ENCODE results near the gene CATSPERE.

Gene CATSPERE

DNA sequence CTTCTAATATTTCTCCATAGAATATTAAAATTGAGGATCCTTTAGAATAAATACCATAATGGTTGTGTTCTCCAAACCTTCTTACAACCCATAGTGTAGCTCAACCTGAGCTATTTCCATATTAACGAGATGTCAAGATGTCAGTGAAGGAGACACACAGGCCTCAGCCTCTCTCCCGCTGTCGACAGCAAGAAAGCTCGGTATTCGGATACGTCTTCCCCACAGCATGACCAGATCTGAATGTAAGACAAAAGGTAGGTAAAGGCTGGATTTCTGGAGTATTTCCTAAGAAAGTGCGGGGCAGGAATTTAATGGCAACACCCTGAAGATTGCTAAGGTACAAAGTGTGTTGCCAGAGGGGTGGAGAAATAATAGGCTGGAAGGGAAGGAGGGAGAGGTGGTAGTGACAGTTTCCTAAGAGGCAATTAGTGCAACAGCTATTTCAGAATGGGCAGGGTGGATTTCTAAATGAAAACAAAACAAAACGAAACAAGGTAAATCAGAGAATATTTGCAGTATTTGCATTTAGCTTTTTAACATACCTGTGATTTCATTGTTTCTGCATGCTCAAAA, 11.1 kb upstream of the CATSPERE start:
- TF ChIP-seq, protein P1, sequence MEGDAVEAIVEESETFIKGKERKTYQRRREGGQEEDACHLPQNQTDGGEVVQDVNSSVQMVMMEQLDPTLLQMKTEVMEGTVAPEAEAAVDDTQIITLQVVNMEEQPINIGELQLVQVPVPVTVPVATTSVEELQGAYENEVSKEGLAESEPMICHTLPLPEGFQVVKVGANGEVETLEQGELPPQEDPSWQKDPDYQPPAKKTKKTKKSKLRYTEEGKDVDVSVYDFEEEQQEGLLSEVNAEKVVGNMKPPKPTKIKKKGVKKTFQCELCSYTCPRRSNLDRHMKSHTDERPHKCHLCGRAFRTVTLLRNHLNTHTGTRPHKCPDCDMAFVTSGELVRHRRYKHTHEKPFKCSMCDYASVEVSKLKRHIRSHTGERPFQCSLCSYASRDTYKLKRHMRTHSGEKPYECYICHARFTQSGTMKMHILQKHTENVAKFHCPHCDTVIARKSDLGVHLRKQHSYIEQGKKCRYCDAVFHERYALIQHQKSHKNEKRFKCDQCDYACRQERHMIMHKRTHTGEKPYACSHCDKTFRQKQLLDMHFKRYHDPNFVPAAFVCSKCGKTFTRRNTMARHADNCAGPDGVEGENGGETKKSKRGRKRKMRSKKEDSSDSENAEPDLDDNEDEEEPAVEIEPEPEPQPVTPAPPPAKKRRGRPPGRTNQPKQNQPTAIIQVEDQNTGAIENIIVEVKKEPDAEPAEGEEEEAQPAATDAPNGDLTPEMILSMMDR (IDR thresholded peaks at IDR 0.05; ENCODE audit: low read depth, low read length) = no peak
- H3K4me3 ChIP-seq (ENCODE audit: low read depth, low read length) = peak overlapping the region; percentile 95

DNA sequence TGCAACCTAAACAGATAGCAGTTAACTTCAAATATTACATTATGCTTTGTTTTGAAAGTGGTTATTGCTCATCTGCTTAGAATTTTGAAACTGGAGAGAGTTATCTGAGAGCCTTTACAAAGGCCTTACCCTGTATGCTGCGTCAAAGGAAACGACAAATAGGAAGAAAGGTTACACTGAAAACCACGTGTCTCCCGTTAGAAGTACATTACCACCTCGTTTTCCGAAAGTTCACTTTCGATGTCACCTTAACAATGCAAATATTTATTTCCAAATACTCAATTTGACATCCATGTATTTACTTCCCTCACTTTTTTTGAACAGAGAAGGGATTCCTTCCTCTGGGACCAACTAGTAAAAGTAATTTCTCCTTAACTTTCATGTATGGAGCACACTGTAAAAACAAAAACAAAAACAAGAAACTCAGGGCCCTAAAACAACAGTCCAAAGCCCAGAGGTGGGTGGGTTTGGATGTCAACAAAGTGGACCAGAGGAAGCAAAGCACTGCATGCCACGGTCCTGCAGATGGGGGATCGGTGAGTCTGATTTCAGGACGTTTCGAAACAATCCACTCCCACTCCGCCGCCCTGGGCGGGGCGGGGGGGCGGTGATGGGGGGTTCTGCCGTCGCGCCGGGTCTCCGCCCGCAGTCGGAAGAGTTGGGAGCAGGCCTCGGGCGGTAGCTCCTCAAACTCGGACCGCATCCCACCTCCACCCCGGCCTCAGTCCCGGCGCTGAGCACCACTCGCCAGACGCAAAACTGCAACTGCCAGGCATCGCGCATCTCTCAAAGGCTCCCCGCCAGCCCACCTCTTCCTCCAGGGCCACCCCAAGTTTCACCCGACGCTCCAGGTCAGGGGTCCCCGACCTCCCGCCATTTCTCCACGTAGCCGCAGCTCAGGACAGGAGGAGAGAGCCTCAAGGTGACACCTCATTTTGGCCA, 10.2 kb upstream of the CATSPERE start:
- TF ChIP-seq, protein P1 (IDR thresholded peaks at IDR 0.05; ENCODE audit: low read depth, low read length) = no peak
- peak overlapping the region; percentile 95 for H3K4me3 ChIP-seq (ENCODE audit: low read depth, low read length)

DNA sequence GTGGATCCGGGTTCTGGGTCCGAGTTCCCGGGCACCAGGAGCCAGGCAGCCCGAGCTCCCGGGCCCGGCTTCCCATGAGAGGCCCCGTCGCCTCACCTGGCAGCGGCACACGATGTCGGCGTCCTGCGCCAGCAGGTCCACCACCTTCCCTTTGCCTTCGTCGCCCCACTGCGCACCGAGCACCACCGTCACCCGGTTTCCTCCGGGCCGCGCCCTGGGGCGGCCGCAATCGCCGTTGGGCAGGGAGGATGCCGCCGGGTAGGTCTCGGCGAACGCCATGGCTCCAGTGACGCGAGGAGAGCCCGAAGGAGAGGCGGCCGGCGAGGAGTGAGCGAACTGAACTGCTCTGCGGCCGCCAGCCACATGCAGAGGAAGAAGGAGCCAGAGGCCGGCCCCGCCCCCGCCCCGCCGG, 9.5 kb upstream of the CATSPERE start, which contains the start of gene ADSS2:
ADSS2 (minus strand) TSS at position 371 of the 412 bp plus-strand sequence; CDS start at position 279, 92 bp downstream.
- TF ChIP-seq, protein P1 (IDR thresholded peaks at IDR 0.05; ENCODE audit: low read depth, low read length) = no peak
- peak within 1 kb of the TSS; percentile 95 for H3K4me3 ChIP-seq (ENCODE audit: low read depth, low read length)

DNA sequence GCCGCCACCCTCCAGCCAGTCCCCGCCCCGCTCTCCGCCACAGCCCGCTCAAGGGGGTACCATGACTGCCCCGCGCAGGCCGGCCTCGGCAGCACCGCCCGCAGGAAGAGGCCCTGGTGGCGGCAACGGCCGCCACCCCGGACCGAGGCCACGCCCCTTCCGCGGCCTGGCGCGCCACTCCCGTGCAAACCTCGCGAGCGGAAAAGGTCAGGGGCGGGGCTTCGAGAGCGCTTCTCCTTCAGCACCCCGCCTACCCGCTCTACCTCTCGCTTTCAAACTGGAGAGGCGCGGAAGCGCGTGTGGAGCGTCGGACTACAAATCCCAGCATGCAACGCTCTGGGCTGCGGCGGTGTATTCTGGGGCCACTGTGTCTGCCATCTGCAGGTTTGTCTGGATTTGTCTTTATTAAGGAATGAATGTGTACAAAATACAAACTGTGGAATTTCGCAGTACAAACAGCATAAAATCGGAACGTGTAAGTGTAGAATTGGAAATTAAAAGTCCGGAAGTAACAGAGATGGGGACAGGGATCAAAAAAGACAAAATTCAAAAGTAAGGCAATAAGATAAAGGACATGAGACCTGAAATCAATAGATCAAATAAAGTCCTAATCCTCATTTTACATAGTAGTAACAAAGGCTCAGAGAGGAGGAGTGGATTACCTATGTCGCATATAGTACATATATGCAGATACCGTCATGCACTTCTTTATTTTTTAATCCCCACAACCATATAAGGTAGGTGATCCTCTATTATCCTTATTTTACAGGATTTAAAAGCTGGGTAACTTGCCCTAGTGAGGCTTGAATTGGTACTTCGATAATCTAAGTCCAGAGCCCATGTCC, 8.9 kb upstream of the CATSPERE start:
- TF ChIP-seq, protein P1 (IDR thresholded peaks at IDR 0.05; ENCODE audit: low read depth, low read length) = peak; percentile 17; the same call in 1 of the 2 replicates
- H3K4me3 ChIP-seq (ENCODE audit: low read depth, low read length) = peak overlapping the region; percentile 95

- H3K4me3 ChIP-seq (ENCODE audit: low read depth, low read length) = no peak overlapping the region
- TF ChIP-seq, protein P1 (IDR thresholded peaks at IDR 0.05; ENCODE audit: low read depth, low read length) = no peak
These were observed 6.7 kb upstream of the CATSPERE start for GRCh38 chr1:244454412-244454811.

DNA sequence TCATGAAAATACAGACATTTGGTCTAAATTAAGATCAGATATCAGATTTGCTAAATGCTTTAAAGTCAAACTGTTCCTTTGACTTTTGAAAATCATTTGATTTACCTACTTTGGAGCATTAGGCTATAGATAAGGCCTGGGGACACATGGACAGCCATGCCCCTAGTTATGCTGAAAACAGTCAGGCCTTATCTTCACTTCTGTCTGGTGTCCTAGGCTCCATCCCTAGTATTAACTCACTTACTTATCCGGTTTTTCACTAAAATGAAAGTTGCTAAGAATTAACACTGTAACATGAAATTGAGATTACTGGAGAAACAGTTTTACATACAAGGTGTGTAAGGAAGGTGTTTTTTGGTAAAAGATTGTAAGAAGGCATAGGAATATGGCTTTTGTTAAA, 4.5 kb upstream of the CATSPERE start:
- TF ChIP-seq, protein P1 (IDR thresholded peaks at IDR 0.05; ENCODE audit: low read depth, low read length) = no peak

More for the DNA sequence above, 4.5 kb upstream of the CATSPERE start:
- no peak overlapping the region for H3K4me3 ChIP-seq (ENCODE audit: low read depth, low read length)

Measured in WI38 (cell line).